Activated CD4-positive, alpha-beta memory T cell treated with anti-CD3 and anti-CD28 coated beads for 36 hours (primary cell): ENCODE data around the gene CCDC88B. TPM values are rescaled to one million over a fixed set of nuclear protein-coding genes. Genes with fewer than 3 reads are reported as not detected.

Source experiments
- CTCF ChIA-PET: fragments of 350-600 bp; sonication (Branson Sonifier 250); formaldehyde crosslinking; loops from one replicate; lab custom pipeline; 2021; ENCODE audit warnings: antibody characterized with exemption, inconsistent platforms; lab: Charles Lee
- POLR2A ChIA-PET: fragments of 350-600 bp; sonication (Branson Sonifier 250); formaldehyde crosslinking; loops from one replicate; lab custom pipeline; 2021; ENCODE audit warnings: antibody characterized with exemption; lab: Charles Lee
- DNase-seq: peaks from one replicate; pipeline ENCODE4 v3.0.0-alpha.2; 2020
- H3K27ac Mint-ChIP-seq: one replicate; pipeline ENCODE4 v1.8.0; 2021; ENCODE audit warnings: mixed read lengths
- H3K27me3 Mint-ChIP-seq: one replicate; pipeline ENCODE4 v1.8.0; 2021; ENCODE audit warnings: mixed read lengths
- H3K36me3 Mint-ChIP-seq: one replicate; pipeline ENCODE4 v1.8.0; 2021; ENCODE audit warnings: mixed read lengths
- H3K4me1 Mint-ChIP-seq: one replicate; pipeline ENCODE4 v1.8.0; 2021; ENCODE audit warnings: low read depth, mixed read lengths
- H3K4me3 Mint-ChIP-seq: one replicate; pipeline ENCODE4 v1.8.0; 2021; ENCODE audit warnings: mild to moderate bottlenecking, mixed read lengths
- H3K9me3 Mint-ChIP-seq: one replicate; pipeline ENCODE4 v1.8.0; 2021; ENCODE audit warnings: mixed read lengths
- intact Hi-C: fragments of 100-400 bp; cut with micrococcal nuclease; formaldehyde crosslinking; loops from one replicate; pipeline ENCODE4 v1.15.1; 2023
- total RNA-seq, 2 experiments: library from RNA; stranded (reverse); gene quantifications; one replicate each; pipeline ENCODE4 v1.2.3, GENCODE V29; 2021

CCDC88B gene
- total RNA-seq, 2 experiments from 2014 or later = 69.5 to 74.5 TPM

DNA sequence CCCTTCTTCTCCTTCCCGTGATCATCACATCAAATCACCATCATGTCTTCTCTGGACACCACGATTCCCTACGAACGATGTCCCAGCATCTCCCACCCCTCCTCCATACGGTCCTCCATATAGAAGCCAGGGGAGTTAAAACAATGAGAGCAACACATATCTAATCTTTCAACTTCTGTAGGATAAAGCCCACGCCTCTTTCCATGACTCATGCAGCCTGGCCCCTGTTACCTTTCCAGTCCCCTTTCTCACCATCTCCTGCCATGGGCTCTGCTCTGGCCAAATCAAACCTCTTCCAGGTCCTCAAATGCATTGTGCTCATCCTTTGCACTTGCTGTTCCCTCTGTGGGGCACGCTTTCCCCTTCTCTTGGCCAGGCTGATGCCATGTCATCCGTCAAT lies 42.6 kb downstream of the CCDC88B start:
- intact Hi-C loops = no loop called here
- H3K36me3 Mint-ChIP-seq = no peaks in the 10 kb centered on the region
- POLR2A ChIA-PET = no interaction called here
- no peaks in the 10 kb centered on the region for H3K9me3 Mint-ChIP-seq
- H3K27ac Mint-ChIP-seq = no peak overlapping the region
- CTCF ChIA-PET = no interaction called here
- no peaks in the 10 kb centered on the region for H3K27me3 Mint-ChIP-seq
- DNase-seq = no peak
- H3K4me3 Mint-ChIP-seq = no peak overlapping the region
- H3K4me1 Mint-ChIP-seq = no peaks in the 10 kb centered on the region

DNA sequence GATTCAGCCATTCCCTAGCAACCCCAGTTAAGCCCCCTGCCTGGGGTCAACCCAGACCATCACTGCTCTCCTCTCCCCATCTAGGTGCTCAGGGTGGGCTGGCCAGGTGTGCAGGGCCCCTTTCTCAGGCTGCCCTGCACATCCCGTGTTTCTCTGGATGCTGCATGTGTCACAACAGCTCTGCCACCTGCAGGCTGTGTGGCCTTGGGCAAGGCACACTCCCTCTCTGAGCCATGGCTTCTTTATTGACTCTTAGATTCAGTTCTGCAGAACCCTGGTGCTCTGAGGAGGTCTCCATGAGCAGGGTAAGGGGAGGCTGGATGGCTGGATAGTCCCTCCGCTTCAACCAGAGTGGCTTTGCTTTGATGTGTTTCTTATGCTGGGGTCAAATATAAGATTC lies 43.6 kb downstream of the CCDC88B start:
- Mint-ChIP-seq H3K9me3 (no peaks in the 10 kb centered on the region), H3K4me3 (no peak overlapping the region), H3K27me3 (no peaks in the 10 kb centered on the region), H3K27ac (no peak overlapping the region), H3K4me1 (no peaks in the 10 kb centered on the region), H3K36me3 (no peaks in the 10 kb centered on the region)
- DNase-seq = no peak
- POLR2A ChIA-PET = no interaction called here
- CTCF ChIA-PET = interaction anchor here (0.9 kb wide), 1 partner anchor 65 kb away, joined by 3 read pairs; no protein-coding TSS in a partner anchor
- intact Hi-C loops = no loop called here

DNA sequence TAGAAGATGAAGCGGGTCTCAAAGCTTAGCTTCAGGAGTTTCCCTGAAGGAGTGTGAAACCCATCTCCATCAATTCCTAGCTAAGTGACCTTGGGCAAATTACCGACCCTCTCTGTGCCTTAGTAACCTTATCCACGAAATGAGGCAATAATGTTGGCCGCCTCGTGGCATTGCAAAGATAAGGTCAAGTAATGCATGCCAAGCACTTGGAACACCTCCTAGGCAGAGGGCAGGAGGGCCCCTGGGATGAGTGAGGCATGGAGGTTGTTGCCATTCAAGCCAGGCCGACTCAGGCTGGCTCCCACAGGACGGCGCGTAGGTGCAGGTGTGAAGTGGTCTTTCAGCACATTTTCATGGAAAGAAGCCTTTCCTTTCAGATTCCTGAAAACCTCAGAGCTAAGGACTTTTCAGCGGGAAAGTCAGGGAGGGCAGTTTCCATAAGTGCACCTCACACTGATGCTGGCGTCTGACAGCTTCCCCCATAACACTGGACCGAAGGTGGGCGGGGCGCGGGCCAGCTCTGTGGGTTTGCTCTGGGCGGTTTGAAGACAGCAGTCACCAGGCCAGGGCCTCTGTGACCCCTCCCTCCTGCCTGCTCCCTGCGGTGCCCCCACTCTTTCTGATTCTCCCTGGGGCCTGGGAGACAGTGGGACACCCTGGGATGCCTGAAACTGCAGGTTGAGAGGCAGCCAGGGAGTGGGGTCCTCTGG lies 44.2 kb downstream of the CCDC88B start:
- H3K27ac Mint-ChIP-seq = no peak overlapping the region
- no peak overlapping the region for H3K4me3 Mint-ChIP-seq
- no peak for DNase-seq
- ChIA-PET POLR2A (no interaction called here), CTCF (interaction anchor here (0.9 kb wide), 1 partner anchor 65 kb away, joined by 3 read pairs; no protein-coding TSS in a partner anchor)
- H3K4me1 Mint-ChIP-seq = no peaks in the 10 kb centered on the region
- no peaks in the 10 kb centered on the region for H3K36me3 Mint-ChIP-seq
- no peaks in the 10 kb centered on the region for H3K9me3 Mint-ChIP-seq
- no peaks in the 10 kb centered on the region for H3K27me3 Mint-ChIP-seq
- intact Hi-C loops = no loop called here

GRCh38 chr11:64384981-64385944 lies 45.3 kb downstream of the CCDC88B start:
- H3K27me3 Mint-ChIP-seq = no peaks in the 10 kb centered on the region
- no peak for DNase-seq
- ChIA-PET POLR2A (no interaction called here), CTCF (no interaction called here)
- H3K4me1 Mint-ChIP-seq = peaks cover 3% of the 10 kb centered on the region
- H3K4me3 Mint-ChIP-seq = no peak overlapping the region
- no peaks in the 10 kb centered on the region for H3K36me3 Mint-ChIP-seq
- no peak overlapping the region for H3K27ac Mint-ChIP-seq
- peaks cover 7% of the 10 kb centered on the region for H3K9me3 Mint-ChIP-seq
- intact Hi-C loops = no loop called here

DNA sequence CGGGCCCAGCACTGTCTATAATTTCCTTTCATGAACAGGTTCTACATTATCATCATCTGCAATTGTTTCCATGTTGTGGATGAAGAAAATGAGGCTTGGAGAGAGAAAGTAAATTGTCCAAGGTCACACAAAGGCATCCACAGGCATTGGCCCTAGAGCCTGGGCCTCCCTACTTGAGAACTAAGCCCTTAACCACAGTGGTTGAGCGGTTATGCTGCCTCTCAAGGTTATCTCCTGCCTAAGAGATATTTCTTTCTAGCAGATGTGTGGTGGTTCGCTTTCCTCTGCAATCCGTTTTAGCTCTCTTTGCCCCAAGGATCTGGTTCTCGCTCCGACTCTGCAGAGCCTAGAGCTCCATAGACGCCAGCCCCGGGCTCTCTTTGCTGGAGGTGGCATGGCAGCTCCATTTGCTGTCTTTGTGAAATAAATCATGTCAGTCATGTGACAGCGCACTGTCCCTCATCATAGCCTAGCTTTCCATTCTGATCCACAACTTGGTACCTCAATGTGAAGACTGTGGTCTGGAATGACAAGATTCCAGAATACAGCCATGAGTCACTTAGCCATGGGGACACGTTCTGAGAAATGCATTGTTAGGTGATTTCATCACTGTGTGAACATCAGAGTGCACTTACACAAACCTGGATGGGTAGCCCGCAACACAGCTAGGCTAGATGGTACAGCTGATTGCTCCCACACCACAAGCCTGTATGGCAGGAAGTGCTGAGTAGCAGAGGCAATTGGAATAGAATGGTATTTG lies 46.1 kb downstream of the CCDC88B start:
- intact Hi-C loops = no loop called here
- DNase-seq = peak; percentile 21
- Mint-ChIP-seq H3K4me3 (no peak overlapping the region), H3K27me3 (no peaks in the 10 kb centered on the region), H3K4me1 (peaks cover 10% of the 10 kb centered on the region), H3K36me3 (no peaks in the 10 kb centered on the region), H3K9me3 (peaks cover 9% of the 10 kb centered on the region), H3K27ac (no peak overlapping the region)
- POLR2A ChIA-PET = no interaction called here
- CTCF ChIA-PET = no interaction called here

- Mint-ChIP-seq H3K27me3 (no peaks in the 10 kb centered on the region), H3K9me3 (peaks cover 9% of the 10 kb centered on the region), H3K36me3 (no peaks in the 10 kb centered on the region), H3K27ac (no peak overlapping the region), H3K4me1 (peaks cover 10% of the 10 kb centered on the region), H3K4me3 (no peak overlapping the region)
- no peak for DNase-seq
- intact Hi-C loops = no loop called here
- ChIA-PET POLR2A (no interaction called here), CTCF (interaction anchor here (0.7 kb wide), 1 partner anchor 28 kb away, joined by 3 read pairs; no protein-coding TSS in a partner anchor)
Observed at GRCh38 chr11:64387916-64388315, 47.9 kb downstream of the CCDC88B start.

GRCh38 chr11:64388894-64389293 lies 48.9 kb downstream of the CCDC88B start:
- no peak overlapping the region for H3K27ac Mint-ChIP-seq
- H3K36me3 Mint-ChIP-seq = no peaks in the 10 kb centered on the region
- peaks cover 10% of the 10 kb centered on the region for H3K4me1 Mint-ChIP-seq
- no peak overlapping the region for H3K4me3 Mint-ChIP-seq
- H3K9me3 Mint-ChIP-seq = peaks cover 9% of the 10 kb centered on the region
- ChIA-PET CTCF (interaction anchor here (2.2 kb wide), 1 partner anchor 60 kb away, joined by 9 read pairs; no protein-coding TSS in a partner anchor), POLR2A (no interaction called here)
- no peaks in the 10 kb centered on the region for H3K27me3 Mint-ChIP-seq
- no peak for DNase-seq
- intact Hi-C loops = no loop called here

GRCh38 chr11:64389851-64390250 lies 49.8 kb downstream of the CCDC88B start:
- ChIA-PET POLR2A (no interaction called here), CTCF (interaction anchor here (2.2 kb wide), 1 partner anchor 59 kb away, joined by 9 read pairs; no protein-coding TSS in a partner anchor)
- no peaks in the 10 kb centered on the region for H3K36me3 Mint-ChIP-seq
- H3K27me3 Mint-ChIP-seq = no peaks in the 10 kb centered on the region
- no peak overlapping the region for H3K4me3 Mint-ChIP-seq
- peaks cover 10% of the 10 kb centered on the region for H3K4me1 Mint-ChIP-seq
- DNase-seq = no peak
- H3K9me3 Mint-ChIP-seq = peaks cover 9% of the 10 kb centered on the region
- no peak overlapping the region for H3K27ac Mint-ChIP-seq
- intact Hi-C loops = no loop called here

- intact Hi-C loops = no loop called here
- no peak overlapping the region for H3K4me3 Mint-ChIP-seq
- POLR2A ChIA-PET = interaction anchor here (0.6 kb wide), 1 partner anchor 34 kb away, joined by 3 read pairs; no protein-coding TSS in a partner anchor
Observed at GRCh38 chr11:64390558-64390957, 50.6 kb downstream of the CCDC88B start.

DNA sequence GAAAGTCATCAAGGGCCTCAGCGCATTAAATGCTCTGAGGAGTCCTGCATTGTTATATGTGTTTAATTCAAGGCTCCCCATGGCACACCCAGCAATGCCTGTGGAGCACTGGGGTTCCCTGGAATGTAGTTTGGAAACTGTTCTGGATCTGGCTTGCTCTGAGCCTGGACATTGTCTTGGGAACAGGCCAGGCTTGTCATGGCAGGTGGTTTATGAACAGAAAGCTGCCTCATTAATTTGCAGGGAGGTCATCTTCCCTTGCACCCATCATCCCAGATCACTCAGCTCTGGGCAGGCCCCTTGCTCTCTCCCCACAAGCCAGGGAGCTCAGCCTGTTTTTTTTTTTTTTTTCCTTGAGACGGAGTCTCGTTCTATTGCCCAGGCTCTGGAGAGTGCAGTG lies 51.8 kb downstream of the CCDC88B start:
- H3K27ac Mint-ChIP-seq = no peak overlapping the region
- peaks cover 3% of the 10 kb centered on the region for H3K27me3 Mint-ChIP-seq
- no peak overlapping the region for H3K4me3 Mint-ChIP-seq
- peaks cover 9% of the 10 kb centered on the region for H3K9me3 Mint-ChIP-seq
- H3K36me3 Mint-ChIP-seq = no peaks in the 10 kb centered on the region
- peaks cover 10% of the 10 kb centered on the region for H3K4me1 Mint-ChIP-seq
- DNase-seq = no peak
- POLR2A ChIA-PET = no interaction called here
- CTCF ChIA-PET = interaction anchor here (0.9 to 1.0 kb wide), 2 partner anchors 49 to 56 kb away, joined by 3 read pairs; no protein-coding TSS in a partner anchor
- intact Hi-C loops = no loop called here

More at GRCh38 chr11:64390558-64390957, 50.6 kb downstream of the CCDC88B start:
- CTCF ChIA-PET = interaction anchor here (2.2 kb wide), 1 partner anchor 59 kb away, joined by 9 read pairs; no protein-coding TSS in a partner anchor
- H3K36me3 Mint-ChIP-seq = no peaks in the 10 kb centered on the region
- peaks cover 10% of the 10 kb centered on the region for H3K4me1 Mint-ChIP-seq
- H3K9me3 Mint-ChIP-seq = peaks cover 9% of the 10 kb centered on the region
- H3K27ac Mint-ChIP-seq = no peak overlapping the region
- DNase-seq = no peak
- peaks cover 3% of the 10 kb centered on the region for H3K27me3 Mint-ChIP-seq

DNA sequence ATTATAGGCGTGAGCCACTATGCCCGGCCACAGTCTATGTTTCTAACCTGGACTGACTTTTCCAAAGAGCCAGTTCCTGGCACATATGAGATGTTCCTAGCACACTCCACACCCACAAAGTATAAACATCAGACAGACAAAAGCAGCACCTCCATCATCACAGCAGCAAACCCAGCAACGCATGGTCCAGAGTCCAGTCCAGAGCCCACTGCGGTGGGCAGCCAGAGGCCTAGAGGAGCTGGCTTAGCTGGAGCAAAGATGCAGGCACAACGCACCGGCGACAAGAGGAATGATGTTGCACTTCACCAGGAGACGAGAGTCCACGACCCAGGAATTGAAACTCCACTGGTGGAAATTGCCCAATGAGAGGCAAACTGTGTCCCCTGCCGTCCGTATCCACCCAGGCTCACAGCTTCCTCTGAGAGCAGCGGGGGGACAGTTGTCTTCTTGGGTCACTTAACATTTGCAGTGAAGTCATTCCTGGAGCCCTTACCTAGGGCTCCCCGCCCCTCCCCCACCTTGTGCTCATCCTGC lies 55.6 kb downstream of the CCDC88B start:
- no peak for DNase-seq
- Mint-ChIP-seq H3K27ac (no peak overlapping the region), H3K9me3 (no peaks in the 10 kb centered on the region), H3K36me3 (no peaks in the 10 kb centered on the region), H3K27me3 (peaks cover 6% of the 10 kb centered on the region), H3K4me3 (no peak overlapping the region), H3K4me1 (peaks cover 3% of the 10 kb centered on the region)
- intact Hi-C loops = no loop called here
- ChIA-PET POLR2A (no interaction called here), CTCF (interaction anchor here (0.6 kb wide), 1 partner anchor 207 kb away, joined by 3 read pairs; no protein-coding TSS in a partner anchor)
